ENCODE results near the gene BRIP1.

- TF ChIP-seq POLR2AphosphoS5 (IDR thresholded peaks at IDR 0.05; ENCODE audit: low read depth, low read length) (no peak), POLR2A (IDR thresholded peaks at IDR 0.05; ENCODE audit: low read depth, low read length) (no peak), TAF1 (IDR thresholded peaks at IDR 0.05; ENCODE audit: borderline replicate concordance, low read depth, low read length) (no peak)
Observed at GRCh38 chr17:61713035-61713434, 150.3 kb downstream of the BRIP1 start.
